HUES6 (cell line): Measurements from ENCODE around the gene LRRC56.

Experiments
- H3K27ac ChIP-seq: 2 replicates; pipeline ENCODE4 v1.7.0; 2013; ENCODE audit warnings: low read depth, mild to moderate bottlenecking, low read length, inconsistent platforms
- H3K27me3 ChIP-seq: 2 replicates; pipeline ENCODE4 v1.6.1; 2013; ENCODE audit warnings: low read length; ENCODE audit not compliant: control insufficient read depth, insufficient read depth
- H3K36me3 ChIP-seq: 2 replicates; pipeline ENCODE4 v1.6.1; 2013; ENCODE audit warnings: low read length; ENCODE audit not compliant: control insufficient read depth, insufficient read depth
- H3K4me1 ChIP-seq: 2 replicates; pipeline ENCODE4 v1.6.1; 2013; ENCODE audit warnings: low read length; ENCODE audit not compliant: control insufficient read depth, insufficient read depth
- H3K4me3 ChIP-seq: 2 replicates; pipeline ENCODE4 v1.5.1; 2013; ENCODE audit warnings: low read depth, low read length
- H3K9ac ChIP-seq: one replicate; pipeline ENCODE4 v1.6.1; 2013; ENCODE audit warnings: mild to moderate bottlenecking, low read length
- H3K9me3 ChIP-seq: 2 replicates; pipeline ENCODE4 v1.6.1; 2013; ENCODE audit warnings: low read depth, low read length; ENCODE audit not compliant: control insufficient read depth, insufficient read depth

LRRC56 gene

GRCh38 chr11:584287-584686 lies 47.0 kb downstream of the LRRC56 start:
- Histone ChIP-seq H3K27ac (no peak overlapping the region), H3K27me3 (no peaks in the 10 kb centered on the region), H3K4me1 (no peaks in the 10 kb centered on the region), H3K9me3 (no peaks in the 10 kb centered on the region), H3K4me3 (no peak overlapping the region), H3K9ac (no peak overlapping the region), H3K36me3 (peaks cover 61% of the 10 kb centered on the region)

- Histone ChIP-seq H3K4me1 (no peaks in the 10 kb centered on the region), H3K36me3 (peaks cover 77% of the 10 kb centered on the region)
Observed at GRCh38 chr11:586376-587316, 49.3 kb downstream of the LRRC56 start.

DNA sequence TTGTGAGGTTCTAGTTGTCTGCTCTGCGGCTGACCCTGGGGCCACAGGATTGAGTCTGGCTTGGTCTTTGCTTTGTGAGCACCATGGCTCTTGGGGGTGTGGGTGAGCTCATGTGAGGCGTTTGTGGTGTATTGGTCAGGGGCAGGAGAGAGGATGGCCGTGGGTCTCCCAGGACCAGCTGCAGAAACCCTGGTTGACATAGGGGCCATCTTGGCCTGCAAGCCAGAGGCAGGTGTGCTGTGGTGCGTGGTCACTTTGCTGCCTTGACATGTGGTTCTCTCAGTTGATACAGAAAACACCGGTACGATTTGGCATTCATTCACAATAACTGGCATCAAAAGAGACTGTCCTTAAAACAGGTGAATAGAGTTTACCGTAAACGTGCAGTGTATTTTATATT lies 50.2 kb downstream of the LRRC56 start:
- no peaks in the 10 kb centered on the region for H3K9me3 ChIP-seq
- H3K27ac ChIP-seq: no peak overlapping the region
- H3K36me3 ChIP-seq: peaks cover 75% of the 10 kb centered on the region
- no peaks in the 10 kb centered on the region for H3K27me3 ChIP-seq
- H3K9ac ChIP-seq: no peak overlapping the region
- H3K4me1 ChIP-seq: no peaks in the 10 kb centered on the region
- H3K4me3 ChIP-seq: no peak overlapping the region

More at GRCh38 chr11:586376-587316, 49.3 kb downstream of the LRRC56 start:
- H3K9ac ChIP-seq: no peak overlapping the region
- no peaks in the 10 kb centered on the region for H3K9me3 ChIP-seq
- no peaks in the 10 kb centered on the region for H3K27me3 ChIP-seq
- H3K4me3 ChIP-seq: no peak overlapping the region
- no peak overlapping the region for H3K27ac ChIP-seq

DNA sequence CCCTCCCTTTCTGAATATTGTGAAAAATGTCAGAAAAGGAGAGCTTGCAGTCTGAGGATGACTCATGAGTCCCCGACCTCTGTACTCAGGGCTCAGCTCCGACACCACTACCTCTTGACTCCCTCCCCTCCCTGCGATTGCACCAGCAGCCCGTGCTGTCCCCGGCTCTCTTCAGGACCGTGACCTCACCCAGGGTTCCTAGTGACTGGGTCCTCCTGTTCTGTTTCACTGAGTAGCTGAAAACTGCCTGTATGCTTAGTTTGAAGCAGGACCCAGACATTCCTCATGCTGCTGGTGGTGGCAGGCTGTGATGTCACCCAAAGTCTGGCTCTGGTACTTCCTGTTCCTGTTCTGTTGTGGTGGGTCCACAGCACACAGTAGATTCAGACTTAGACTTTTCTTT lies 50.7 kb downstream of the LRRC56 start:
- no peak overlapping the region for H3K4me3 ChIP-seq
- no peaks in the 10 kb centered on the region for H3K9me3 ChIP-seq
- H3K9ac ChIP-seq: no peak overlapping the region
- no peaks in the 10 kb centered on the region for H3K4me1 ChIP-seq
- H3K27ac ChIP-seq: no peak overlapping the region
- H3K36me3 ChIP-seq: peaks cover 79% of the 10 kb centered on the region
- no peaks in the 10 kb centered on the region for H3K27me3 ChIP-seq

GRCh38 chr11:589798-590197 lies 52.5 kb downstream of the LRRC56 start:
- Histone ChIP-seq H3K4me1 (no peaks in the 10 kb centered on the region), H3K9ac (no peak overlapping the region), H3K9me3 (no peaks in the 10 kb centered on the region), H3K27me3 (no peaks in the 10 kb centered on the region), H3K36me3 (peaks cover 85% of the 10 kb centered on the region), H3K4me3 (no peak overlapping the region), H3K27ac (no peak overlapping the region)

DNA sequence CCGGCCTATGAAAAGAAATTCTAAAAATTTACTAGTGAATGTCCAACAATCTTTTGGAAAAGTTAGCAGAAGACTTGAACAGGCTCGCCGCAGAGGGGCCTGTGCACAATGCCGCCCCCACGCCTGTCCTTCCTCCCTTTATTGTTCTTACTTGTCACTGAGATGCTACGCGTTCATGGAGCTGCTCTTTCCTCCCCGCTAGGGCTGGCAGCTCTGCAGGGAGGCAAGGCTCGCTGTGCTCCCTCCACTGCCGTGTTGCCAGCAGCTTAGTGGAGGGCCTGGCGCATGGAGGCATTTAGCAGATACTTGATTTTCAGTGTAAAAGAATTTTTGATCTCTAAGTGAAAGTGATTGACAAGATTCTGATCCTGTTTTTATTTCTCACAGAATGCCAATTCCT lies 53.7 kb downstream of the LRRC56 start:
- H3K9ac ChIP-seq: no peak overlapping the region
- H3K4me1 ChIP-seq: no peaks in the 10 kb centered on the region
- H3K27ac ChIP-seq: no peak overlapping the region
- peaks cover 94% of the 10 kb centered on the region for H3K36me3 ChIP-seq
- no peak overlapping the region for H3K4me3 ChIP-seq
- H3K27me3 ChIP-seq: no peaks in the 10 kb centered on the region
- no peaks in the 10 kb centered on the region for H3K9me3 ChIP-seq

GRCh38 chr11:592501-592900 lies 55.2 kb downstream of the LRRC56 start:
- Histone ChIP-seq H3K9me3 (no peaks in the 10 kb centered on the region), H3K4me3 (no peak overlapping the region), H3K27me3 (no peaks in the 10 kb centered on the region), H3K36me3 (peaks cover 93% of the 10 kb centered on the region), H3K4me1 (no peaks in the 10 kb centered on the region), H3K9ac (no peak overlapping the region), H3K27ac (no peak overlapping the region)

DNA sequence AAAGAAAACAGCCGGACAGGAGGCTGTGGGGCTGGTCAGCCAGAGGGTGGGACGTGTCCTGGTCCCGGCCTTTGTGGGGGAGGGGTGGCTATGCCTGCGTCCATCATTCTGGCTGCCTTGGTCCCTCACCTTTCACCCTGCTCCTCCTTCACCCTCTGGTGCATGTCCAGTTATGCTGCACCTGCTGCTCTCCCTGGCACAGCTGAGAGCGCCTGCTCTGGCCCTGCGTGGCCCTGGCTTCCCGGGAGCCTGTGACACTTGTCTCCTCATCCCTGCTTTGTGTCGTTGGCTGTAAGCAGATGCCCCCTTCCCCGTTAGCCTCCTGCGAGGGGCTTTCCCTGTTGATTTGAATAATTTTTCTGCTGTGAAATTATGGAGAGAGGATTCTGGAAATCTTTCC lies 55.6 kb downstream of the LRRC56 start:
- H3K27me3 ChIP-seq: no peaks in the 10 kb centered on the region
- H3K4me1 ChIP-seq: no peaks in the 10 kb centered on the region
- H3K4me3 ChIP-seq: no peak overlapping the region
- H3K27ac ChIP-seq: no peak overlapping the region
- peaks cover 93% of the 10 kb centered on the region for H3K36me3 ChIP-seq
- H3K9me3 ChIP-seq: no peaks in the 10 kb centered on the region
- no peak overlapping the region for H3K9ac ChIP-seq

DNA sequence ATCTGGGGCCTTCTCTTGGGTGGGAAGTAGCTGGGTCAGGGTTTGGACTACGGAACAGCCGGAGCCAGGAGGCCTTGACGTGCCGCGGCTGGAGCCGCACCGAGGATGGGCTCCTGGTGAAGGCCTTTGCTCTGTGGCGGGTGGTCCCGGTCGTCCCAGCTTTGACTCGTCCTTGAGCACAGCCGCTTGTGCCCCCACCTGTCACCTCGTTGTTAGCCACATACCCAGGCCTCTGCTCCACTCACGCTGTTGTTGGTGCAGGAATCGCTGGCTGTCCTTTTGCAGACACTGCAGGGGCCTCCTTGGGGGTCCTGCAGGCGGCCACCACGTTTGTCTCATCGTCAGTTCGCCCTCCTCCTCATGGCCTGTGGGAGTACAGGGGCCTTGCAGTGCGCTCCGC lies 56.0 kb downstream of the LRRC56 start:
- no peaks in the 10 kb centered on the region for H3K4me1 ChIP-seq
- H3K4me3 ChIP-seq: no peak overlapping the region
- no peaks in the 10 kb centered on the region for H3K9me3 ChIP-seq
- no peaks in the 10 kb centered on the region for H3K27me3 ChIP-seq
- H3K27ac ChIP-seq: no peak overlapping the region
- no peak overlapping the region for H3K9ac ChIP-seq
- H3K36me3 ChIP-seq: peaks cover 93% of the 10 kb centered on the region

DNA sequence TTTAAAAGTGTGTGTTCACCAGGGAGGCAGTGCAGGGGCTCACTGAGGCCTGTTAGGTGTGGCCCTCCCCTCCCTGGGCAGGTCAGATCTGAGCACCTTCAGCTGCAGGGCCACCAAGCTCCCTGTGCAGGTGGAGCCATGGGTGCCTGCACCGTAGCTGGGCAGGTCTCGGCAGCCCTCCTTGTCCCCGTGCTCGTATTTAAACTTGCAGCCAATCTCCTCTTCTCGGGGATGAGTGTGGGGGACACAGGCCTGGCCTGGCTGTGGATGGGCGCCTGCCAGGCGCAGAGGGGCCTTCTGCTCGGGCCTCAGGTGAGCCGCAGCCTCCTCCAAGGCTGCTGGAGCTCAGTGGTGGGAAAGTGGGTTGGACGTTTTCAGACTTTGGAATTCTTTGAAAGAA lies 58.1 kb downstream of the LRRC56 start:
- H3K9me3 ChIP-seq: no peaks in the 10 kb centered on the region
- no peak overlapping the region for H3K27ac ChIP-seq
- no peaks in the 10 kb centered on the region for H3K4me1 ChIP-seq
- H3K4me3 ChIP-seq: no peak overlapping the region
- peaks cover 90% of the 10 kb centered on the region for H3K36me3 ChIP-seq
- no peaks in the 10 kb centered on the region for H3K27me3 ChIP-seq
- no peak overlapping the region for H3K9ac ChIP-seq

- Histone ChIP-seq H3K27ac (no peak overlapping the region), H3K9ac (no peak overlapping the region), H3K36me3 (peaks cover 88% of the 10 kb centered on the region)
Observed at GRCh38 chr11:596374-596773, 59.0 kb downstream of the LRRC56 start.

More at GRCh38 chr11:596374-596773, 59.0 kb downstream of the LRRC56 start:
- H3K4me1 ChIP-seq: no peaks in the 10 kb centered on the region
- H3K27me3 ChIP-seq: no peaks in the 10 kb centered on the region
- H3K9me3 ChIP-seq: no peaks in the 10 kb centered on the region
- H3K4me3 ChIP-seq: no peak overlapping the region
